Transverse colon (tissue), 4 donors: ENCODE results near the gene ADGRG3. TPM values are rescaled to one million over a fixed set of nuclear protein-coding genes. Genes with fewer than 3 reads are reported as not detected.

ENCODE experiments used
- DNase-seq: peaks from one replicate; pipeline ENCODE4 v3.0.0-alpha.2; 2019
- H3K27ac ChIP-seq, 4 donors: fragments of 200-600 bp; sonication (generic); 2 replicates each; pipeline ENCODE4 v1.5.1; 2016 to 2018; ENCODE audit warnings: inconsistent platforms in 4 of 4
- H3K27me3 ChIP-seq: fragments of 200-600 bp; sonication (generic); 2 replicates; pipeline ENCODE4 v1.5.1; 2017; ENCODE audit warnings: inconsistent platforms
- H3K36me3 ChIP-seq, 4 donors: fragments of 200-600 bp; sonication (generic); 2 replicates each; pipeline ENCODE4 v1.5.1; 2017 to 2019; ENCODE audit warnings: inconsistent platforms in 4 of 4
- H3K4me1 ChIP-seq, 4 donors: fragments of 200-600 bp; sonication (generic); 2 replicates each; pipeline ENCODE4 v1.5.1; 2017 to 2020; ENCODE audit warnings: inconsistent platforms in 4 of 4
- H3K4me3 ChIP-seq, 4 donors: fragments of 200-600 bp; sonication (generic); 1 replicate in 1 of 4; 2 replicates in 3 of 4; pipeline versions ENCODE4 v1.5.1 to v1.6.1; 2017 to 2019; ENCODE audit warnings: inconsistent platforms in 4 of 4
- H3K9me3 ChIP-seq, 2 donors: fragments of 200-600 bp; sonication (generic); 2 replicates each; pipeline ENCODE4 v1.5.1; 2017 to 2019; ENCODE audit warnings: inconsistent platforms in 2 of 2
- CTCF ChIP-seq, 5 experiments: fragments of 200-600 bp in 3 of 5; fragments of 450-650 bp in 2 of 5; sonication (generic) in 3 of 5; IDR thresholded peaks; 1 replicate in 2 of 5; 2 replicates in 3 of 5; pipeline ENCODE4 v1.5.1; 2016 to 2017; ENCODE audit warnings: antibody characterized with exemption in 5 of 5, inconsistent platforms in 3 of 5, mild to moderate bottlenecking in 2 of 5, moderate library complexity in 1 of 5
- EP300 ChIP-seq: sonication (generic); formaldehyde crosslinking; IDR thresholded peaks from one replicate; pipeline ENCODE4 v1.6.1; 2017; ENCODE audit warnings: antibody characterized with exemption, low read depth
- POLR2A ChIP-seq: fragments of 450-650 bp; IDR thresholded peaks from one replicate; pipeline ENCODE4 v1.6.1; 2016; ENCODE audit warnings: antibody characterized with exemption, mild to moderate bottlenecking, moderate library complexity
- POLR2AphosphoS5 ChIP-seq, 3 donors: sonication (generic); formaldehyde crosslinking; IDR thresholded peaks; one replicate each; pipeline ENCODE4 v1.6.1; 2016; ENCODE audit warnings: antibody characterized with exemption in 3 of 3
- WGBS, 2 donors: methylation state at CpG; one replicate each; pipeline ENCODE4 v1.1.5; 2018; ENCODE audit warnings: low coverage in 1 of 2; 5-methylcytosine and 5-hydroxymethylcytosine counted together
- in situ Hi-C, 4 donors: fragments of 200-750 bp; cut with MboI; loops; one replicate each; pipeline versions ENCODE4 v1.15.0 to v1.15.1; 2017; ENCODE audit warnings: low sequenced_read_pairs in 3 of 4, low pct_ligation_motif_present in 1 of 4, low pct_unique_long_range_greater_than_20kb in 1 of 4
- intact Hi-C: fragments of 100-400 bp; cut with DNase I; formaldehyde crosslinking; loops from one replicate; pipeline ENCODE4 v1.15.1; 2023; ENCODE audit warnings: low total_unique reads
- total RNA-seq, 4 donors: library from RNA; depleted of rRNA; stranded (reverse); fragments of >200 nt; gene quantifications; one replicate each; pipeline ENCODE4 v1.1.0, GENCODE V29; 2016

Gene ADGRG3
- total RNA-seq, 4 donors from 2014 or later, result 1.5 to 2.7 (median 2.2) TPM; not detected in 1

DNA sequence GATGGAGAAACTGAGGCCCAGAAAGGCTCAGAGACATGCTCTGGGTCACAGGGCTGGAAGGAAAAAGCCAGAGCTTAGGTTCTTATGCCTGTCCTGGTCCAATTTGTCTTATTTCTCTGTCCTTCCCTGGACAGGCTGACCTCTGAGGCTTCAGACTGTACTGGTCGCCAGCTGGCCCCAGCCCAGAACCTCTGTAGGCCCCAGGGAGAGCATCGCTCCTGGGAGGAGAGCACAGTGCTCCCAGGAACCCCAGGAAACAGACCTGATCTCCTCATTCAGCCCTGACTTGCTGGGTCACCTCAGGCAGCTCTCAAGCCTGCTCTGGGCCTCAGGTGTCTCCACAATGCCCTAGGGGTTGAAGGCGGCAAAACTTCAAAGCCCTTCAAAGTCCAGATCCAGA is 31.4 kb downstream of the ADGRG3 start:
- H3K4me3 ChIP-seq, result no peak overlapping the region
- TF ChIP-seq EP300 (no peak), CTCF (IDR thresholded peaks at IDR 0.05) (no peak), POLR2AphosphoS5 (IDR thresholded peaks at IDR 0.05) (no peak), POLR2A (no peak)
- no peak overlapping the region for H3K27ac ChIP-seq
- no peaks in the 10 kb centered on the region for H3K36me3 ChIP-seq
- no peaks in the 10 kb centered on the region for H3K27me3 ChIP-seq
- WGBS, 2 donors, result 94% methylated on average over 3 of the region's 3 CpGs; no CpG with 5 or more reads in 1 of the 2 donors
- H3K4me1 ChIP-seq, result no peaks in the 10 kb centered on the region
- DNase-seq, result no peak
- H3K9me3 ChIP-seq, result no peaks in the 10 kb centered on the region
- intact Hi-C loops (no loop called here), in situ Hi-C loops (no loop called here)

DNA sequence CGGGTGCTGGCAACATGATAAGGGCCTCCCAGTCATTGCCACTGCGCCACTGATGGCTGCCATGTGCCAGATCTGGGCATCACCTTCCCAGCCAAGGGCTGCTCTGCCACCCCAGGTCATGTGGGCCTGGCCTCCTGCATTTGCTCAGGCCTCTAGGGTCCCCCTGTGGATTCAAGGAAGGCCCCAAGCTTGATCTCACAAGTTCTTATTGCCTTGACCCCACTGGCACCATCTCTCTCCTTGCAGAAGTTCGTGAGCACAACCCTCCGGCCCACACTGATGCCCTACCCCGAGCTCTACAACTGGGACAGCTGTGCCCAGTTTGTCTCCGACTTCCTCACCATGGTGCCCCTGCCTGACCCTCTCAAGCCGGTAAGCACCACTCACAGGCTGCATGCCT is 31.8 kb downstream of the ADGRG3 start:
- H3K4me1 ChIP-seq, result no peaks in the 10 kb centered on the region
- TF ChIP-seq POLR2A (no peak), CTCF (IDR thresholded peaks at IDR 0.05) (no peak), POLR2AphosphoS5 (IDR thresholded peaks at IDR 0.05) (no peak), EP300 (no peak)
- no peaks in the 10 kb centered on the region for H3K36me3 ChIP-seq
- no peak for DNase-seq
- H3K27me3 ChIP-seq, result no peaks in the 10 kb centered on the region
- intact Hi-C loops, result no loop called here
- H3K4me3 ChIP-seq, result no peak overlapping the region
- no peak overlapping the region for H3K27ac ChIP-seq
- in situ Hi-C loops, result no loop called here
- H3K9me3 ChIP-seq, result no peaks in the 10 kb centered on the region
- WGBS, 2 donors, result 90% methylated on average over 7 of the region's 7 CpGs; no CpG with 5 or more reads in 1 of the 2 donors

GRCh38 chr16:57700781-57701551 is 32.9 kb downstream of the ADGRG3 start:
- DNase-seq, result no peak
- Histone ChIP-seq H3K27me3 (no peaks in the 10 kb centered on the region), H3K4me3 (no peak overlapping the region), H3K4me1 (no peaks in the 10 kb centered on the region), H3K27ac (no peak overlapping the region), H3K36me3 (no peaks in the 10 kb centered on the region), H3K9me3 (no peaks in the 10 kb centered on the region)
- TF ChIP-seq POLR2AphosphoS5 (IDR thresholded peaks at IDR 0.05) (no peak), POLR2A (no peak), EP300 (no peak), CTCF (IDR thresholded peaks at IDR 0.05) (no peak)
- in situ Hi-C loops (no loop called here), intact Hi-C loops (no loop called here)
- 66 to 69% methylated on average over 6 to 10 of the region's 10 CpGs for WGBS, 2 donors

DNA sequence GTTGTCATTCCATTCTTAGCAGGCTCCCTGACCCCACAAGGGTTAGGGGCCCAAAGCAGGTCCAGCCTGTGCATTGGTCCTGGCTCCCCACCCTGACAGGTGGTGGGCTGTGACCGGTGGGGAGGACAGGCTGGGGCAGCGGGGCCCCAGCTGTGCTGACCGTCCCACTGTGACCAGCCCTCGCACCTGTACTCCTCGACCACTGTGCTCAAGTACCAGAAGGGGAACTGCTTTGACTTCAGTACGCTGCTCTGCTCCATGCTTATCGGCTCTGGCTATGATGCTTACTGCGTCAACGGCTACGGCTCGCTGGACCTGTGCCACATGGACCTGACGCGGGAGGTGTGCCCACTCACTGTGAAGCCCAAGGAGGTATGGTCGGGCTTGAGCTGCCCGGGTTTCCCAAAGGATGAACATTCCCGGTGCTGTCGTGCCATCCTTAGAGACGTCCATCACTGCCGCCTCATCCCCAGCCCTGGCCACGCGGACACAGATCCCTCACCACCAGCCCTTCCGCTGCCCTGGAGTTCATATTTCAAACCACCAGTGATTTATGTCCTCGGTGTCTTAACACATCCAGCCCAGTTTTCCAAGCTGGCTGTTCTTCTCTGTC is 33.8 kb downstream of the ADGRG3 start:
- Histone ChIP-seq H3K27ac (no peak overlapping the region), H3K9me3 (no peaks in the 10 kb centered on the region), H3K27me3 (no peaks in the 10 kb centered on the region), H3K4me1 (no peaks in the 10 kb centered on the region), H3K4me3 (no peak overlapping the region), H3K36me3 (no peaks in the 10 kb centered on the region)
- intact Hi-C loops, result no loop called here
- in situ Hi-C loops, result no loop called here
- WGBS, 2 donors, result 82 to 83% methylated on average over 1 to 22 of the region's 23 CpGs
- DNase-seq, result no peak
- TF ChIP-seq POLR2A (no peak), POLR2AphosphoS5 (IDR thresholded peaks at IDR 0.05) (no peak), EP300 (no peak), CTCF (IDR thresholded peaks at IDR 0.05) (no peak)
